NCI-H2227 treated with DMSO at 0.1 percent for 48 hours (cell line): ENCODE results near the gene STOX2.

Experiments
- DNase-seq: peaks from one replicate; lab custom pipeline; 2025; lab: John Stamatoyannopoulos, UW

STOX2 gene

GRCh38 chr4:183905081-183905592 lies at the start of gene STOX2:
Gene STOX2 (plus strand): TSS chr4:183905307. CDS start chr4:183906791, 1,484 bp downstream.
- DNase-seq, result peak; percentile 73

- DNase-seq, result no peak
These were observed 49.5 kb upstream of the STOX2 start for GRCh38 chr4:183855323-183856190.

- no peak for DNase-seq
These were observed 48.1 kb upstream of the STOX2 start for GRCh38 chr4:183857040-183857439.

GRCh38 chr4:183858011-183858615 lies 47.0 kb upstream of the STOX2 start:
- DNase-seq, result no peak

- DNase-seq, result no peak
These were observed 45.0 kb upstream of the STOX2 start for GRCh38 chr4:183860119-183860518.

- DNase-seq, result no peak
These were observed 44.4 kb upstream of the STOX2 start for GRCh38 chr4:183860731-183861130.

GRCh38 chr4:183861426-183861825 lies 43.7 kb upstream of the STOX2 start:
- no peak for DNase-seq

- no peak for DNase-seq
These were observed 41.8 kb upstream of the STOX2 start for GRCh38 chr4:183863155-183863825.

GRCh38 chr4:183867247-183867646 lies 37.9 kb upstream of the STOX2 start:
- DNase-seq, result no peak

GRCh38 chr4:183870997-183871396 lies 34.1 kb upstream of the STOX2 start:
- no peak for DNase-seq

- DNase-seq, result no peak
These were observed 33.5 kb upstream of the STOX2 start for GRCh38 chr4:183871581-183871980.

GRCh38 chr4:183872531-183872930 lies 32.6 kb upstream of the STOX2 start:
- DNase-seq, result no peak

GRCh38 chr4:183873409-183874185 lies 31.5 kb upstream of the STOX2 start:
- DNase-seq, result no peak

- DNase-seq, result no peak
These were observed 29.8 kb upstream of the STOX2 start for GRCh38 chr4:183875251-183875825.

- peak; percentile 36 for DNase-seq
These were observed 28.7 kb upstream of the STOX2 start for GRCh38 chr4:183876268-183876934.

- no peak for DNase-seq
These were observed 26.7 kb upstream of the STOX2 start for GRCh38 chr4:183878251-183878970.

- no peak for DNase-seq
These were observed 19.8 kb upstream of the STOX2 start for GRCh38 chr4:183885205-183885720.

GRCh38 chr4:183887351-183887750 lies 17.8 kb upstream of the STOX2 start:
- no peak for DNase-seq

- peak; percentile 52 for DNase-seq
These were observed 16.5 kb upstream of the STOX2 start for GRCh38 chr4:183888564-183888963.

GRCh38 chr4:183889190-183889589 lies 15.9 kb upstream of the STOX2 start:
- no peak for DNase-seq
